CD14-positive monocyte (primary cell): ENCODE data around the gene MAP3K3. TPM values are rescaled to one million over a fixed set of nuclear protein-coding genes. Genes with fewer than 3 reads are reported as not detected.

Experiments
- DNase-seq, 3 donors: peaks; one replicate each; pipeline ENCODE4 v3.0.0-alpha.2; 2011 to 2022
- H2AFZ ChIP-seq: 2 replicates; pipeline ENCODE4 v1.6.0; 2012; ENCODE audit warnings: mild to moderate bottlenecking, low read depth, low read length, inconsistent platforms; ENCODE audit not compliant: insufficient read depth, poor library complexity, severe bottlenecking
- H3K27ac ChIP-seq, 2 donors: 1 replicate in 1 of 2; 2 replicates in 1 of 2; pipeline ENCODE4 v1.5.1; 2012 to 2013; ENCODE audit warnings: low read length in 2 of 2, control low read depth in 1 of 2, inconsistent platforms in 1 of 2, low read depth in 1 of 2, mild to moderate bottlenecking in 1 of 2
- H3K27me3 ChIP-seq, 2 donors: one replicate each; pipeline versions ENCODE4 v1.6.0 to v1.6.1; 2011 to 2013; ENCODE audit warnings: low read length in 2 of 2; ENCODE audit not compliant: control insufficient read depth in 2 of 2, insufficient read depth in 2 of 2
- H3K36me3 ChIP-seq, 2 donors: replicated peaks in 1 of 2; 1 replicate in 1 of 2; 2 replicates in 1 of 2; pipeline versions ENCODE4 v1.5.1 to v1.6.1; 2012 to 2013; ENCODE audit warnings: low read length in 2 of 2, control low read depth in 1 of 2, inconsistent platforms in 1 of 2, mild to moderate bottlenecking in 1 of 2; ENCODE audit not compliant: insufficient read depth in 2 of 2, control insufficient read depth in 1 of 2
- H3K4me1 ChIP-seq, 2 donors: 1 replicate in 1 of 2; 2 replicates in 1 of 2; pipeline versions ENCODE4 v1.5.1 to v1.6.1; 2012 to 2013; ENCODE audit warnings: low read length in 2 of 2, control low read depth in 1 of 2, inconsistent platforms in 1 of 2, mild to moderate bottlenecking in 1 of 2, moderate library complexity in 1 of 2; ENCODE audit not compliant: insufficient read depth in 2 of 2, control insufficient read depth in 1 of 2
- H3K4me2 ChIP-seq: replicated peaks from 2 replicates; pipeline ENCODE3; 2012; ENCODE audit warnings: low read length, moderate library complexity, mild to moderate bottlenecking; ENCODE audit not compliant: poor library complexity, severe bottlenecking; ENCODE audit errors: extremely low read depth
- H3K4me3 ChIP-seq, 3 experiments: fragments of 200-600 bp in 1 of 3; sonication (generic) in 1 of 3; replicated peaks in 1 of 3; 1 replicate in 2 of 3; 2 replicates in 1 of 3; pipeline ENCODE4 v1.5.1; 2011 to 2013; ENCODE audit warnings: low read length in 3 of 3, mild to moderate bottlenecking in 3 of 3, control low read depth in 2 of 3, low read depth in 2 of 3, inconsistent platforms in 1 of 3, moderate library complexity in 1 of 3
- H3K79me2 ChIP-seq: 2 replicates; pipeline ENCODE4 v1.6.0; 2012; ENCODE audit warnings: mild to moderate bottlenecking, control low read depth, inconsistent platforms, low read length, moderate library complexity; ENCODE audit not compliant: insufficient read depth
- H3K9ac ChIP-seq: 2 replicates; pipeline ENCODE4 v1.6.0; 2017; ENCODE audit warnings: low read length, mild to moderate bottlenecking; ENCODE audit not compliant: insufficient read depth, poor library complexity, severe bottlenecking
- H3K9me3 ChIP-seq, 2 donors: replicated peaks in 1 of 2; 1 replicate in 1 of 2; 2 replicates in 1 of 2; pipeline versions ENCODE4 v1.5.1 to v1.6.1; 2012 to 2013; ENCODE audit warnings: low read length in 2 of 2, control low read depth in 1 of 2; ENCODE audit not compliant: control insufficient read depth in 1 of 2, insufficient read depth in 1 of 2
- H4K20me1 ChIP-seq: 2 replicates; pipeline ENCODE4 v1.6.0; 2012; ENCODE audit warnings: mild to moderate bottlenecking, low read length, control low read depth, moderate library complexity; ENCODE audit not compliant: insufficient read depth
- H3K27ac Mint-ChIP-seq, 7 donors: one replicate each; pipeline ENCODE4 v1.8.0; 2020; ENCODE audit warnings: mild to moderate bottlenecking in 7 of 7, mixed read lengths in 7 of 7, moderate library complexity in 6 of 7, inconsistent platforms in 2 of 7
- H3K27me3 Mint-ChIP-seq, 3 donors: one replicate each; pipeline ENCODE4 v1.8.0; 2021 to 2022; ENCODE audit warnings: low read depth in 3 of 3, mild to moderate bottlenecking in 3 of 3, mixed read lengths in 3 of 3, moderate library complexity in 3 of 3, inconsistent platforms in 1 of 3
- H3K36me3 Mint-ChIP-seq, 2 donors: one replicate each; pipeline ENCODE4 v1.8.0; 2020; ENCODE audit warnings: mixed read lengths in 2 of 2, inconsistent platforms in 1 of 2, mild to moderate bottlenecking in 1 of 2
- H3K4me1 Mint-ChIP-seq: one replicate; pipeline ENCODE4 v1.8.0; 2020; ENCODE audit warnings: mild to moderate bottlenecking, mixed read lengths
- H3K4me3 Mint-ChIP-seq, 2 donors: one replicate each; pipeline ENCODE4 v1.8.0; 2020; ENCODE audit warnings: mild to moderate bottlenecking in 2 of 2, mixed read lengths in 2 of 2, moderate library complexity in 1 of 2
- H3K9me3 Mint-ChIP-seq, 7 donors: one replicate each; pipeline ENCODE4 v1.8.0; 2020 to 2022; ENCODE audit warnings: mixed read lengths in 7 of 7, mild to moderate bottlenecking in 6 of 7, moderate library complexity in 6 of 7, inconsistent platforms in 2 of 7
- WGBS: methylation state at CpG from one replicate; pipeline ENCODE4 v1.1.5; 2013; ENCODE audit warnings: missing lambda C conversion rate; ENCODE audit not compliant: insufficient coverage; 5-methylcytosine and 5-hydroxymethylcytosine counted together
- intact Hi-C, 2 donors: fragments of 100-400 bp; cut with micrococcal nuclease; formaldehyde crosslinking; loops; one replicate each; pipeline versions ENCODE4 v1.15.0 to v1.15.1; 2023
- polyA plus RNA-seq, 3 donors: library from polyadenylated mRNA; depleted of rRNA in 1 of 3; unstranded in 2 of 3; stranded (reverse) in 1 of 3; fragments of 300-500 nt in 2 of 3; fragments of >200 nt in 1 of 3; fragmentation: Illumina TruSeq in 2 of 3; gene quantifications; 1 replicate in 2 of 3; 2 replicates in 1 of 3; pipeline ENCODE4 v1.2.3, GENCODE V29; 2012 to 2021
- TF ChIP-seq, protein P1 (sequence below): fragments of 200-600 bp; IDR thresholded peaks from one replicate; pipeline ENCODE4 v1.8.0; 2022; ENCODE audit warnings: antibody characterized with exemption, mild to moderate bottlenecking

Gene MAP3K3
- polyA plus RNA-seq, 3 donors, result 52.2 to 219 (median 63.6) TPM

DNA sequence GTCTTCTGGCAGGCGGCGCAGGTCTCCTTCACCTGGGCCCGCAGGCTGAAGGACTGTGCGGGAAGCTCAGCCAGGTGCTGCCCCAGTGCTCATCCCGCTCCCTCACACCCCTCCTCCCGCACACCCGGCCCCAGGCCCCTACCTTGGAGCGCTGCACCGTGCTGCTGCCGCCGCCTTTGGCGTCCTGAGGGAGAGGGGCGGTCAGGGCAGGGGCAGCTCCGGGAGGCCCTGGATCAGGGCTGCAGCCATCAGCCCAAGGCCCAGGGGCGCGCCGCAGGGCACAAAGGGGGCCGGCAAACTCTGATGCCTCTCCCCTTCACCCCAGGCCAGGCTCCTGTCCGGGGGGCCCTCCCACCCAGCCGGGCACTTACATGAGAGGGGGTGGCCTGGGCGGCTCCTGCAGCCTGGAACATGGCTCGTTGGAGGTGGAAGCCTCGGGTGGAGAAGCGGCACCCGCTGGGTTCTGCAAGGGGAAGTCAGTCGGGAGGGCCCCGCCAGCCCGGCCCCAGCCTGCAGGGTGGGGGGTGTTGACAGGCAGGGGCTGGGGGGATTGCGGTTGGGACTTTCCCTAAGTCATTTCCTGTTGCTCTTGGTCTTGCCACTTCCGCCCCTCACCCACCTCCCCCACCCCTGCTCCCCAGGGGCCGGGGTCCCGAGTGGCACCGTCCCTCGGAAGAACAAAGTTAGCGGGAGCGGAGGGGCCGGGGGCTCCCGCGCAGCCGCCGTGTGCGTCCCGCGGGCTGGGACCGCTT lies 76.8 kb downstream of the MAP3K3 start:
- Mint-ChIP-seq H3K4me1 (peaks cover 69% of the 10 kb centered on the region), H3K9me3 (peaks cover 0 to 2% (median 0%) of the 10 kb centered on the region in 7 donors), H3K4me3 (peak overlapping the region; percentile 95 to 97), H3K27me3 (peaks cover 0 to 3% (median 0%) of the 10 kb centered on the region in 3 donors), H3K36me3 (peaks cover 38 to 55% of the 10 kb centered on the region in 2 donors), H3K27ac (peak overlapping the region; percentile 65 to 95 (median 86))
- DNase-seq, result peak; percentile 76 to 86 (median 81)
- Histone ChIP-seq H3K9ac (peak overlapping the region; percentile 91), H4K20me1 (peaks cover 75% of the 10 kb centered on the region), H2AFZ (peak overlapping the region; percentile 13), H3K9me3 (no peaks in the 10 kb centered on the region), H3K27me3 (no peaks in the 10 kb centered on the region), H3K27ac (peak overlapping the region; percentile 70 to 85), H3K4me2 (peak overlapping the region; percentile 100), H3K4me3 (peak overlapping the region; percentile 74 to 100 (median 92)), H3K79me2 (peaks cover 58% of the 10 kb centered on the region), H3K4me1 (peaks cover 70 to 82% of the 10 kb centered on the region in 2 donors), H3K36me3 (peaks cover 38 to 52% of the 10 kb centered on the region in 2 donors)
- TF ChIP-seq, protein P1, sequence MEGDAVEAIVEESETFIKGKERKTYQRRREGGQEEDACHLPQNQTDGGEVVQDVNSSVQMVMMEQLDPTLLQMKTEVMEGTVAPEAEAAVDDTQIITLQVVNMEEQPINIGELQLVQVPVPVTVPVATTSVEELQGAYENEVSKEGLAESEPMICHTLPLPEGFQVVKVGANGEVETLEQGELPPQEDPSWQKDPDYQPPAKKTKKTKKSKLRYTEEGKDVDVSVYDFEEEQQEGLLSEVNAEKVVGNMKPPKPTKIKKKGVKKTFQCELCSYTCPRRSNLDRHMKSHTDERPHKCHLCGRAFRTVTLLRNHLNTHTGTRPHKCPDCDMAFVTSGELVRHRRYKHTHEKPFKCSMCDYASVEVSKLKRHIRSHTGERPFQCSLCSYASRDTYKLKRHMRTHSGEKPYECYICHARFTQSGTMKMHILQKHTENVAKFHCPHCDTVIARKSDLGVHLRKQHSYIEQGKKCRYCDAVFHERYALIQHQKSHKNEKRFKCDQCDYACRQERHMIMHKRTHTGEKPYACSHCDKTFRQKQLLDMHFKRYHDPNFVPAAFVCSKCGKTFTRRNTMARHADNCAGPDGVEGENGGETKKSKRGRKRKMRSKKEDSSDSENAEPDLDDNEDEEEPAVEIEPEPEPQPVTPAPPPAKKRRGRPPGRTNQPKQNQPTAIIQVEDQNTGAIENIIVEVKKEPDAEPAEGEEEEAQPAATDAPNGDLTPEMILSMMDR, result no peak
- intact Hi-C loops, result loop anchor here (5.0 to 10.0 kb wide), 8 partner anchors 43 to 144 kb away; partner anchors contain the start of genes CCDC47 (in 2 of the 2), DDX42 (in 2 of the 2), DCAF7 (in 1 of the 2) and FTSJ3 (in 1 of the 2)
- 0% methylated on average over 28 of the region's 45 CpGs for WGBS

DNA sequence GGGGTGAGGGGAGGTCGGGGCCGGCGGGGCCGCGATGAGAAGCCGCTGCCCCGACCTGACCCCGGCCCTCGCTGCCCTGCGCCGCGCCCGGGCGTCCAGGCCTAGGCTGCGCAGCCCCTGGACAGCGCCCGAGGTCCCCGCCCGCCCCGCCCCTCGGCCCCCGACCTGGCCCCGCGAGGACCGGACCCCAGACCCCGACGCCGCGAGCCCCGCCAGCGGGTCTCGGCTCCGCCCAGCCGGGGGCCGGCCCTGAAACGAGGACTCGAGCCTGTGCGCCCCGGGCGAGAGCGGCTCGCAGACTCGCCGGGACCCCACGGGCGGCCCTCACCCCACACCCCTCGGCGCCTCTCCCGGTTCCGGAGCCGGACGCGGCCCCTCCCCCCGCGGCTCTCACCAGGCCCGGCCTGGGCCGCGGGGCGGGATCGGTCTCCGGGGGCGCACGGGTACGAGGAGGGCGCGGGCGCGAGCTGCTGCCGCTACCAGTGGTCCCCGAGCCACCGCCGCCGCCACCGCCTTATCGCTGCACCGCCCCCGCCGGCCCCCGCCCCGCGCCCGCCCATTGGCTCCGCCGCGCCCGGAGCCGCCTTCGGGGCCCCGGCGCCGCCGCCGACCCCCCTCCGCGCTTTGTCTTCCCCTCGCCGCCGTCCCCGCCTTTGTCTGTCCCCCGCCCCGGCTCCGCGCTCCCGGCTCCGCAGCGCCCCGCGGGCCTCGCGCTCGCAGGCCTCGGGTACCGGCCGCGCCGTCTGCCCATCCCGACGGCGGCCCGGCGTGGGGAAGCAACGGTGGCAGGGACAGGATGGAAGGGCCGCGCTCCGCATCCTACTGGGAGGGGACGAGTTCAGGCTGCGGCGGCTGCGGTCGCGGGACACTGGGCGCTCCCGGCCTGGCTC lies 77.7 kb downstream of the MAP3K3 start, which contains the start of gene LIMD2:
LIMD2 (minus strand) TSS at position 488 of the 890 bp plus-strand sequence. CDS start 827 bp downstream, outside the sequence.
- H3K36me3 Mint-ChIP-seq, result peaks cover 43 to 54% of the 10 kb centered on the region in 2 donors
- peaks cover 64% of the 10 kb centered on the region for H3K4me1 Mint-ChIP-seq
- H4K20me1 ChIP-seq, result peaks cover 75% of the 10 kb centered on the region
- peak within 1 kb of the TSS; percentile 70 for H2AFZ ChIP-seq
- peak within 1 kb of the TSS; percentile 100 for H3K4me2 ChIP-seq
- peaks cover 58% of the 10 kb centered on the region for H3K79me2 ChIP-seq
- H3K27me3 ChIP-seq, result no peaks in the 10 kb centered on the region
- peak within 1 kb of the TSS; percentile 95 to 97 for H3K4me3 Mint-ChIP-seq
- peak within 1 kb of the TSS; percentile 74 to 100 (median 92) for H3K4me3 ChIP-seq
- intact Hi-C loops, result loop anchor here (5.0 to 10.0 kb wide), 8 partner anchors 42 to 145 kb away; partner anchors contain the start of genes CCDC47 (in 2 of the 2), DDX42 (in 2 of the 2), SMARCD2 (in 2 of the 2) and DCAF7 (in 1 of the 2)
- H3K4me1 ChIP-seq, result peaks cover 66 to 76% of the 10 kb centered on the region in 2 donors
- H3K9me3 ChIP-seq, result no peaks in the 10 kb centered on the region
- H3K27ac Mint-ChIP-seq, result peak within 1 kb of the TSS; percentile 97 to 99 (median 98)
- peaks cover 0 to 2% (median 0%) of the 10 kb centered on the region in 7 donors for H3K9me3 Mint-ChIP-seq
- peaks cover 41 to 52% of the 10 kb centered on the region in 2 donors for H3K36me3 ChIP-seq
- peak within 1 kb of the TSS; percentile 91 for H3K9ac ChIP-seq
- under 1% methylated on average over 132 of the region's 133 CpGs for WGBS
- TF ChIP-seq, protein P1, result no peak
- H3K27me3 Mint-ChIP-seq, result peaks cover 0 to 3% (median 0%) of the 10 kb centered on the region in 3 donors
- DNase-seq, result peak in 2 of 3 donors; percentile 40 to 45
- H3K27ac ChIP-seq, result peak within 1 kb of the TSS; percentile 88 to 95
